Adipocyte (in vitro differentiated cells): Measurements from ENCODE around the gene RFK.
A peak's percentile ranks its signal among the peaks of the same experiment; 100 is the strongest.

Experiments
- DNase-seq: peaks from one replicate; pipeline ENCODE4 v3.0.0-alpha.2; 2015; ENCODE audit warnings: low read depth
- H3K27me3 ChIP-seq: replicated peaks from 2 replicates; pipeline ENCODE4 v1.7.0; 2013; ENCODE audit warnings: mild to moderate bottlenecking, low read length, moderate library complexity; ENCODE audit not compliant: control insufficient read depth, insufficient read depth
- H3K36me3 ChIP-seq: 2 replicates; pipeline ENCODE4 v1.7.0; 2013; ENCODE audit warnings: low read length, mild to moderate bottlenecking, moderate library complexity; ENCODE audit not compliant: control insufficient read depth, insufficient read depth, severe bottlenecking
- H3K4me1 ChIP-seq: 2 replicates; pipeline ENCODE4 v1.7.0; 2013; ENCODE audit warnings: mild to moderate bottlenecking, low read length, moderate library complexity; ENCODE audit not compliant: control insufficient read depth, insufficient read depth
- H3K4me3 ChIP-seq: 2 replicates; pipeline ENCODE4 v1.7.0; 2013; ENCODE audit warnings: mild to moderate bottlenecking, low read length, moderate library complexity
- H3K9ac ChIP-seq: 2 replicates; pipeline ENCODE4 v1.7.0; 2013; ENCODE audit warnings: mild to moderate bottlenecking, low read length, moderate library complexity
- H3K9me3 ChIP-seq: 2 replicates; pipeline ENCODE4 v1.7.0; 2013; ENCODE audit warnings: mild to moderate bottlenecking, low read length, moderate library complexity; ENCODE audit not compliant: control insufficient read depth

The RFK gene

GRCh38 chr9:76379494-76379893, 14.7 kb downstream of the RFK start:
- Histone ChIP-seq H3K27me3 (no peaks in the 10 kb centered on the region), H3K4me1 (no peaks in the 10 kb centered on the region), H3K4me3 (no peak overlapping the region), H3K9ac (no peak overlapping the region), H3K9me3 (no peaks in the 10 kb centered on the region), H3K36me3 (no peaks in the 10 kb centered on the region)
- DNase-seq, result no peak

- Histone ChIP-seq H3K4me1 (peaks cover 6% of the 10 kb centered on the region), H3K9ac (no peak overlapping the region), H3K36me3 (no peaks in the 10 kb centered on the region), H3K4me3 (no peak overlapping the region), H3K27me3 (no peaks in the 10 kb centered on the region), H3K9me3 (no peaks in the 10 kb centered on the region)
- DNase-seq, result no peak
Observed at GRCh38 chr9:76378367-76379073, 15.7 kb downstream of the RFK start.

- H3K4me3 ChIP-seq, result no peak overlapping the region
- no peaks in the 10 kb centered on the region for H3K36me3 ChIP-seq
- H3K9ac ChIP-seq, result no peak overlapping the region
- no peaks in the 10 kb centered on the region for H3K9me3 ChIP-seq
- no peaks in the 10 kb centered on the region for H3K27me3 ChIP-seq
- peaks cover 13% of the 10 kb centered on the region for H3K4me1 ChIP-seq
- no peak for DNase-seq
Observed at GRCh38 chr9:76377791-76378190, 16.4 kb downstream of the RFK start.

- peaks cover 23% of the 10 kb centered on the region for H3K4me1 ChIP-seq
- no peaks in the 10 kb centered on the region for H3K9me3 ChIP-seq
- peak; percentile 48 for DNase-seq
- H3K9ac ChIP-seq, result no peak overlapping the region
- H3K36me3 ChIP-seq, result no peaks in the 10 kb centered on the region
- no peak overlapping the region for H3K4me3 ChIP-seq
- no peaks in the 10 kb centered on the region for H3K27me3 ChIP-seq
Observed at GRCh38 chr9:76374783-76375559, 19.3 kb downstream of the RFK start.

GRCh38 chr9:76373784-76374474, 20.3 kb downstream of the RFK start:
- Histone ChIP-seq H3K4me1 (peaks cover 23% of the 10 kb centered on the region), H3K9ac (no peak overlapping the region), H3K27me3 (no peaks in the 10 kb centered on the region), H3K36me3 (no peaks in the 10 kb centered on the region), H3K9me3 (no peaks in the 10 kb centered on the region), H3K4me3 (no peak overlapping the region)
- no peak for DNase-seq

GRCh38 chr9:76373173-76373783, 20.9 kb downstream of the RFK start:
- Histone ChIP-seq H3K4me1 (peaks cover 23% of the 10 kb centered on the region), H3K9me3 (no peaks in the 10 kb centered on the region), H3K27me3 (no peaks in the 10 kb centered on the region), H3K4me3 (no peak overlapping the region), H3K36me3 (no peaks in the 10 kb centered on the region), H3K9ac (no peak overlapping the region)
- DNase-seq, result peak; percentile 34

- H3K4me3 ChIP-seq, result no peak overlapping the region
- H3K4me1 ChIP-seq, result peaks cover 23% of the 10 kb centered on the region
- no peak overlapping the region for H3K9ac ChIP-seq
- no peaks in the 10 kb centered on the region for H3K36me3 ChIP-seq
- no peak for DNase-seq
- H3K9me3 ChIP-seq, result no peaks in the 10 kb centered on the region
- H3K27me3 ChIP-seq, result no peaks in the 10 kb centered on the region
Observed at GRCh38 chr9:76372336-76372735, 21.9 kb downstream of the RFK start.

GRCh38 chr9:76371901-76372300, 22.3 kb downstream of the RFK start:
- H3K9me3 ChIP-seq, result no peaks in the 10 kb centered on the region
- no peak overlapping the region for H3K9ac ChIP-seq
- peak; percentile 46 for DNase-seq
- no peaks in the 10 kb centered on the region for H3K36me3 ChIP-seq
- H3K4me1 ChIP-seq, result peaks cover 23% of the 10 kb centered on the region
- H3K27me3 ChIP-seq, result no peaks in the 10 kb centered on the region
- H3K4me3 ChIP-seq, result no peak overlapping the region

- Histone ChIP-seq H3K4me1 (peaks cover 23% of the 10 kb centered on the region), H3K27me3 (no peaks in the 10 kb centered on the region), H3K9ac (no peak overlapping the region), H3K36me3 (no peaks in the 10 kb centered on the region), H3K9me3 (no peaks in the 10 kb centered on the region), H3K4me3 (no peak overlapping the region)
- DNase-seq, result no peak
Observed at GRCh38 chr9:76370396-76371023, 23.7 kb downstream of the RFK start.

- H3K9ac ChIP-seq, result no peak overlapping the region
- H3K36me3 ChIP-seq, result no peaks in the 10 kb centered on the region
- H3K4me3 ChIP-seq, result no peak overlapping the region
- H3K27me3 ChIP-seq, result no peaks in the 10 kb centered on the region
- peaks cover 23% of the 10 kb centered on the region for H3K4me1 ChIP-seq
- DNase-seq, result peak; percentile 4
- H3K9me3 ChIP-seq, result no peaks in the 10 kb centered on the region
Observed at GRCh38 chr9:76369583-76369982, 24.6 kb downstream of the RFK start.

GRCh38 chr9:76366275-76366674, 28.0 kb downstream of the RFK start:
- Histone ChIP-seq H3K36me3 (no peaks in the 10 kb centered on the region), H3K9ac (no peak overlapping the region), H3K4me3 (no peak overlapping the region), H3K27me3 (no peaks in the 10 kb centered on the region), H3K9me3 (no peaks in the 10 kb centered on the region), H3K4me1 (no peaks in the 10 kb centered on the region)
- DNase-seq, result no peak
